HEK293 (cell line): ENCODE data around the gene WFS1.

Source experiments
- CTCF ChIA-PET: fragments of 350-600 bp; formaldehyde crosslinking; extraction: SDS; loops from one replicate; lab custom pipeline; 2021; ENCODE audit warnings: antibody characterized with exemption; lab: Yijun Ruan, JAX
- POLR2A ChIA-PET: fragments of 300-600 bp; formaldehyde crosslinking; extraction: SDS; loops from one replicate; lab custom pipeline; 2020; ENCODE audit warnings: antibody characterized with exemption, inconsistent platforms; lab: Yijun Ruan, JAX
- H3K27ac ChIP-seq: fragments of 200-500 bp; sonication (Bioruptor generic); 2 replicates; pipeline ENCODE4 v1.5.1; 2014; ENCODE audit warnings: low read depth, low read length, control low read depth, inconsistent platforms; ENCODE audit errors: extremely low read depth
- H3K36me3 ChIP-seq, 2 experiments: fragments of 200-500 bp in 1 of 2; sonication (Bioruptor generic) in 1 of 2; 1 replicate in 1 of 2; 2 replicates in 1 of 2; pipeline ENCODE4 v1.5.1; 2014 to 2017; ENCODE audit warnings: inconsistent platforms in 2 of 2, low read length in 2 of 2; ENCODE audit not compliant: control insufficient read depth in 2 of 2, insufficient read depth in 1 of 2
- H3K4me1 ChIP-seq: fragments of 200-500 bp; sonication (Bioruptor generic); 2 replicates; pipeline ENCODE4 v1.5.1; 2014; ENCODE audit warnings: mild to moderate bottlenecking, low read length, inconsistent platforms; ENCODE audit not compliant: control insufficient read depth, insufficient read depth
- H3K4me3 ChIP-seq: 2 replicates; pipeline ENCODE4 v1.5.1; 2011; ENCODE audit warnings: low read depth, mild to moderate bottlenecking, control low read depth, low read length, moderate library complexity
- H3K9me3 ChIP-seq: fragments of 200-500 bp; sonication (Bioruptor generic); 2 replicates; pipeline ENCODE4 v1.5.1; 2014; ENCODE audit warnings: low read depth, low read length, inconsistent platforms; ENCODE audit not compliant: control insufficient read depth, insufficient read depth
- EGR2 ChIP-seq: fragments of 450-650 bp; formaldehyde crosslinking; IDR thresholded peaks from 2 replicates; pipeline ENCODE4 v1.5.1; 2016; ENCODE audit warnings: low read depth, missing biosample characterization, missing genetic modification characterization
- GLI2 ChIP-seq: fragments of 450-650 bp; formaldehyde crosslinking; IDR thresholded peaks from 2 replicates; pipeline ENCODE4; 2017; ENCODE audit warnings: missing biosample characterization, missing genetic modification characterization, low read depth, borderline replicate concordance
- KLF10 ChIP-seq: fragments of 450-650 bp; IDR thresholded peaks from 2 replicates; pipeline ENCODE4 v1.5.1; 2018; ENCODE audit warnings: missing biosample characterization, mild to moderate bottlenecking, missing genetic modification characterization
- KLF9 ChIP-seq: fragments of 450-650 bp; formaldehyde crosslinking; IDR thresholded peaks from 2 replicates; pipeline ENCODE4 v1.5.1; 2016; ENCODE audit warnings: missing biosample characterization, missing genetic modification characterization, low read depth
- PRDM2 ChIP-seq: fragments of 450-650 bp; formaldehyde crosslinking; IDR thresholded peaks from 2 replicates; pipeline ENCODE4 v1.5.1; 2016; ENCODE audit warnings: missing biosample characterization, missing genetic modification characterization, borderline replicate concordance
- YY2 ChIP-seq: fragments of 450-650 bp; formaldehyde crosslinking; IDR thresholded peaks from 2 replicates; pipeline ENCODE4 v1.5.1; 2016; ENCODE audit warnings: missing biosample characterization, missing genetic modification characterization
- ZFP3 ChIP-seq: fragments of 450-650 bp; formaldehyde crosslinking; IDR thresholded peaks from 2 replicates; pipeline ENCODE4 v1.5.1; 2016; ENCODE audit warnings: low read depth, missing biosample characterization, missing genetic modification characterization
- ZIC2 ChIP-seq: fragments of 450-650 bp; formaldehyde crosslinking; IDR thresholded peaks from 2 replicates; pipeline ENCODE4 v1.5.1; 2016; ENCODE audit warnings: missing biosample characterization, missing genetic modification characterization
- ZNF221 ChIP-seq: fragments of 450-650 bp; formaldehyde crosslinking; IDR thresholded peaks from 2 replicates; pipeline ENCODE4 v1.5.1; 2017; ENCODE audit warnings: missing biosample characterization, missing genetic modification characterization, borderline replicate concordance
- ZNF391 ChIP-seq: fragments of 450-650 bp; formaldehyde crosslinking; IDR thresholded peaks from 2 replicates; pipeline ENCODE4 v1.5.1; 2016; ENCODE audit warnings: low read depth, missing biosample characterization, missing genetic modification characterization, borderline replicate concordance
- ZNF544 ChIP-seq: fragments of 450-650 bp; formaldehyde crosslinking; IDR thresholded peaks from 2 replicates; pipeline ENCODE4 v1.5.0; 2017; ENCODE audit warnings: missing biosample characterization, missing genetic modification characterization
- ZSCAN18 ChIP-seq: fragments of 450-650 bp; formaldehyde crosslinking; IDR thresholded peaks from 2 replicates; pipeline ENCODE4 v1.5.1; 2016; ENCODE audit warnings: missing biosample characterization, missing genetic modification characterization
- TF ChIP-seq, protein P1 (sequence below): fragments of 450-650 bp; formaldehyde crosslinking; IDR thresholded peaks from 2 replicates; pipeline ENCODE4 v1.5.1; 2016; ENCODE audit warnings: missing biosample characterization, missing genetic modification characterization
- TF ChIP-seq, protein P2 (sequence below): fragments of 450-650 bp; formaldehyde crosslinking; IDR thresholded peaks from 2 replicates; pipeline ENCODE4 v1.5.1; 2016; ENCODE audit warnings: missing biosample characterization, missing genetic modification characterization

WFS1 gene

GRCh38 chr4:6298035-6298434 is 28.4 kb downstream of the WFS1 start (continued):
- no peak for TF ChIP-seq PRDM2
- TF ChIP-seq, protein P1, sequence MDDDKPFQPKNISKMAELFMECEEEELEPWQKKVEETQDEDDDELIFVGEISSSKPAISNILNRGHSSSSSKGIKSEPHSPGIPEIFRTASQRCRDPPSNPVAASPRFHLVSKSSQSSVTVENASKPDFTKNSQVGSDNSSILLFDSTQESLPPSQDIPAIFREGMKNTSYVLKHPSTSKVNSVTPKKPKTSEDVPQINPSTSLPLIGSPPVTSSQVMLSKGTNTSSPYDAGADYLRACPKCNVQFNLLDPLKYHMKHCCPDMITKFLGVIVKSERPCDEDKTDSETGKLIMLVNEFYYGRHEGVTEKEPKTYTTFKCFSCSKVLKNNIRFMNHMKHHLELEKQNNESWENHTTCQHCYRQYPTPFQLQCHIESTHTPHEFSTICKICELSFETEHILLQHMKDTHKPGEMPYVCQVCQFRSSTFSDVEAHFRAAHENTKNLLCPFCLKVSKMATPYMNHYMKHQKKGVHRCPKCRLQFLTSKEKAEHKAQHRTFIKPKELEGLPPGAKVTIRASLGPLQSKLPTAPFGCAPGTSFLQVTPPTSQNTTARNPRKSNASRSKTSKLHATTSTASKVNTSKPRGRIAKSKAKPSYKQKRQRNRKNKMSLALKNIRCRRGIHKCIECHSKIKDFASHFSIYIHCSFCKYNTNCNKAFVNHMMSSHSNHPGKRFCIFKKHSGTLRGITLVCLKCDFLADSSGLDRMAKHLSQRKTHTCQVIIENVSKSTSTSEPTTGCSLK (tag by site-specific recombination) = no peak
- TF ChIP-seq GLI2 (tag by site-specific recombination) = no peak
- TF ChIP-seq KLF9 (tag by site-specific recombination) = no peak
- TF ChIP-seq, protein P2, sequence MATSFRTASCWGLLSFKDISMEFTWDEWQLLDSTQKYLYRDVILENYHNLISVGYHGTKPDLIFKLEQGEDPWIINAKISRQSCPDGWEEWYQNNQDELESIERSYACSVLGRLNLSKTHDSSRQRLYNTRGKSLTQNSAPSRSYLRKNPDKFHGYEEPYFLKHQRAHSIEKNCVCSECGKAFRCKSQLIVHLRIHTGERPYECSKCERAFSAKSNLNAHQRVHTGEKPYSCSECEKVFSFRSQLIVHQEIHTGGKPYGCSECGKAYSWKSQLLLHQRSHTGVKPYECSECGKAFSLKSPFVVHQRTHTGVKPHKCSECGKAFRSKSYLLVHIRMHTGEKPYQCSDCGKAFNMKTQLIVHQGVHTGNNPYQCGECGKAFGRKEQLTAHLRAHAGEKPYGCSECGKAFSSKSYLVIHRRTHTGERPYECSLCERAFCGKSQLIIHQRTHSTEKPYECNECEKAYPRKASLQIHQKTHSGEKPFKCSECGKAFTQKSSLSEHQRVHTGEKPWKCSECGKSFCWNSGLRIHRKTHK (tag by site-specific recombination) = no peak
- TF ChIP-seq ZSCAN18 (tag by site-specific recombination) = no peak
- no peak for TF ChIP-seq YY2 (tag by site-specific recombination)
- TF ChIP-seq KLF10 (tag by site-specific recombination) = no peak
- no peak for TF ChIP-seq ZNF544 (tag by site-specific recombination)

- Histone ChIP-seq H3K36me3 (peaks cover 0 to 75% of the 10 kb centered on the region in 2 experiments; a peak in 1 of 3 replicates), H3K9me3 (no peaks in the 10 kb centered on the region), H3K4me3 (no peak overlapping the region), H3K27ac (no peak overlapping the region), H3K4me1 (no peaks in the 10 kb centered on the region)
- ChIA-PET CTCF (no interaction called here), POLR2A (no interaction called here)
- TF ChIP-seq ZIC2 = no peak
- no peak for TF ChIP-seq ZNF221 (tag by site-specific recombination)
- no peak for TF ChIP-seq ZFP3 (tag by site-specific recombination)
- TF ChIP-seq EGR2 (tag by site-specific recombination) = no peak
- no peak for TF ChIP-seq ZNF391 (tag by site-specific recombination)
These were observed 29.2 kb downstream of the WFS1 start for GRCh38 chr4:6298852-6299251.
